Measurements from ENCODE around the gene RBM26.

RBM26 gene

GRCh38 chr13:79427883-79428282 lies 21.8 kb upstream of the RBM26 start:
- DNase-seq: no peak
- Histone ChIP-seq H3K27me3 (no peaks in the 10 kb centered on the region), H3K4me1 (no peaks in the 10 kb centered on the region), H3K9me3 (no peaks in the 10 kb centered on the region), H3K36me3 (no peaks in the 10 kb centered on the region), H3K4me3 (ENCODE audit: low read depth, low read length) (no peak overlapping the region)
- TF ChIP-seq, protein P1, sequence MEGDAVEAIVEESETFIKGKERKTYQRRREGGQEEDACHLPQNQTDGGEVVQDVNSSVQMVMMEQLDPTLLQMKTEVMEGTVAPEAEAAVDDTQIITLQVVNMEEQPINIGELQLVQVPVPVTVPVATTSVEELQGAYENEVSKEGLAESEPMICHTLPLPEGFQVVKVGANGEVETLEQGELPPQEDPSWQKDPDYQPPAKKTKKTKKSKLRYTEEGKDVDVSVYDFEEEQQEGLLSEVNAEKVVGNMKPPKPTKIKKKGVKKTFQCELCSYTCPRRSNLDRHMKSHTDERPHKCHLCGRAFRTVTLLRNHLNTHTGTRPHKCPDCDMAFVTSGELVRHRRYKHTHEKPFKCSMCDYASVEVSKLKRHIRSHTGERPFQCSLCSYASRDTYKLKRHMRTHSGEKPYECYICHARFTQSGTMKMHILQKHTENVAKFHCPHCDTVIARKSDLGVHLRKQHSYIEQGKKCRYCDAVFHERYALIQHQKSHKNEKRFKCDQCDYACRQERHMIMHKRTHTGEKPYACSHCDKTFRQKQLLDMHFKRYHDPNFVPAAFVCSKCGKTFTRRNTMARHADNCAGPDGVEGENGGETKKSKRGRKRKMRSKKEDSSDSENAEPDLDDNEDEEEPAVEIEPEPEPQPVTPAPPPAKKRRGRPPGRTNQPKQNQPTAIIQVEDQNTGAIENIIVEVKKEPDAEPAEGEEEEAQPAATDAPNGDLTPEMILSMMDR (IDR thresholded peaks at IDR 0.05; ENCODE audit: low read depth, low read length): no peak

DNA sequence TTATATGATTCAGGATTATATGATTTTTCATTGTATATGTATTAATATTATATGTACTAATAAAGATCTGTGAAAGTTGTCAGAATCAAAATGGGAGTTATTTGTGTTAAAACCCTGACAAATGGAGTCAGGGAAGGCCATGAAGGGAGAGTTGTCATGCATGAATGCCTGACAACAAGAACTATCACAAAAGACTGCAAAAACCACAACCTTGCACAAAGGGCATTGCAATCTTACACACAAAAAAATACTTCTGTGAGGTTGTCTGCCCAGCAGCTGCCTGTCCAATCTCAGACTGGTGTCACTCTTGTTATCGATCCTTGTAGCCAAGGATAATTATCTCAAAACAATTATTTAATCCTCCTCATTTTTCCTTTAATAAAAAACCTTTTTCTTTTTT lies 21.2 kb upstream of the RBM26 start:
- Histone ChIP-seq H3K9me3 (no peaks in the 10 kb centered on the region), H3K4me1 (no peaks in the 10 kb centered on the region), H3K27me3 (no peaks in the 10 kb centered on the region), H3K4me3 (ENCODE audit: low read depth, low read length) (no peak overlapping the region), H3K36me3 (no peaks in the 10 kb centered on the region)
- TF ChIP-seq, protein P1 (IDR thresholded peaks at IDR 0.05; ENCODE audit: low read depth, low read length): no peak
- no peak for DNase-seq

- TF ChIP-seq, protein P1 (IDR thresholded peaks at IDR 0.05; ENCODE audit: low read depth, low read length): peak; percentile 65
- Histone ChIP-seq H3K4me3 (ENCODE audit: low read depth, low read length) (no peak overlapping the region), H3K36me3 (no peaks in the 10 kb centered on the region), H3K9me3 (no peaks in the 10 kb centered on the region), H3K27me3 (no peaks in the 10 kb centered on the region), H3K4me1 (no peaks in the 10 kb centered on the region)
- DNase-seq: no peak
Observed at GRCh38 chr13:79423801-79424642, 18.0 kb upstream of the RBM26 start.

DNA sequence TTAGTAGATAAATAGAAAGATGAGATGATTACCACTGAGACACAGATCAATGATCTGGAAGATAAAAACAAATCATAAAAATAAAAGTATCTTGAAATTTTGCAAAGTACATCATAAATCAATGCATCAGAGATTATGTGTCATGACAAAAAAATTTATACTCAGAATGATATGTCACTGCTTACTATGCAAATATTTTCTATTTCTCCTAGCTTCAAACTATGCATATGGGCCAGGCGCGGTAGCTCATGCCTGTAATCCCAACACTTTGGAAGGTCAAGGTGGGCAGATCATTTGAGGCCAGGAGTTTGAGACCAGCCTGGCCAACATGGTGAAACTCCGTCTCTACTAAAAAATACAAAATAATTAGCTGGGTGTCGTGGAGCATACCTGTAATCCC lies 17.3 kb upstream of the RBM26 start:
- H3K4me3 ChIP-seq (ENCODE audit: low read depth, low read length): no peak overlapping the region
- no peak for DNase-seq
- no peaks in the 10 kb centered on the region for H3K4me1 ChIP-seq
- no peaks in the 10 kb centered on the region for H3K27me3 ChIP-seq
- no peaks in the 10 kb centered on the region for H3K9me3 ChIP-seq
- TF ChIP-seq, protein P1 (IDR thresholded peaks at IDR 0.05; ENCODE audit: low read depth, low read length): no peak
- H3K36me3 ChIP-seq: no peaks in the 10 kb centered on the region

DNA sequence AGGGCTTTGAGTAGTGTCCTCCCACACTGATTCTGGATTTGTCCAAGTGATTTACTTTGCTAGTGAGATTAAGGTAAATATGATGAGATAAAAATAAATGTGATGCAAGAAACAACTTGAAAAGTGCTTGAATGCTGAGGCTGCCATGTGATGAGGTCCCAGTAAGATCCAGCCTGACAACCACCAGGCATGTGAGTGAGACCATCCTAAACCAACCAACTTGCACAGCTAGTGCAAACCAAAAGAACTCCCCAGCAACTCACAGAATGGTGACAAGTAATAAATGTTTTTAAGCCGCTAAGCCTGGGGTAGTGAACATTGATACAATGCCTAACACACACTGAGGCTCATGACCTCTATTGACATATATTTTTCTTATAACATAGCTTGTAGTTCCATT lies 13.3 kb upstream of the RBM26 start:
- Histone ChIP-seq H3K36me3 (no peaks in the 10 kb centered on the region), H3K27me3 (no peaks in the 10 kb centered on the region), H3K4me1 (no peaks in the 10 kb centered on the region), H3K9me3 (no peaks in the 10 kb centered on the region), H3K4me3 (ENCODE audit: low read depth, low read length) (no peak overlapping the region)
- DNase-seq: no peak
- TF ChIP-seq, protein P1 (IDR thresholded peaks at IDR 0.05; ENCODE audit: low read depth, low read length): no peak

- Histone ChIP-seq H3K36me3 (no peaks in the 10 kb centered on the region), H3K4me1 (no peaks in the 10 kb centered on the region), H3K27me3 (no peaks in the 10 kb centered on the region), H3K4me3 (ENCODE audit: low read depth, low read length) (no peak overlapping the region), H3K9me3 (no peaks in the 10 kb centered on the region)
- DNase-seq: no peak
- TF ChIP-seq, protein P1 (IDR thresholded peaks at IDR 0.05; ENCODE audit: low read depth, low read length): no peak
Observed at GRCh38 chr13:79417741-79418140, 11.7 kb upstream of the RBM26 start.

Data from BE2C (cell line).